HG03039 (cell line): ENCODE data around the gene IL20RB.
"Not testable (repeated sequence)": the region's sequence is repeated elsewhere in the genome, so short reads cannot be mapped to it uniquely, and the experiment has no call there.

ENCODE experiments used
- ATAC-seq: cut with Tn5 transposase; IDR thresholded peaks from one replicate; pipeline ENCODE4 v1.9.1; 2021; ENCODE audit warnings: mild to moderate bottlenecking, moderate library complexity; ENCODE audit not compliant: unreplicated experiment

The IL20RB gene

GRCh38 chr3:136943436-136943835 is 14.3 kb upstream of the IL20RB start:
- no peak for ATAC-seq

DNA sequence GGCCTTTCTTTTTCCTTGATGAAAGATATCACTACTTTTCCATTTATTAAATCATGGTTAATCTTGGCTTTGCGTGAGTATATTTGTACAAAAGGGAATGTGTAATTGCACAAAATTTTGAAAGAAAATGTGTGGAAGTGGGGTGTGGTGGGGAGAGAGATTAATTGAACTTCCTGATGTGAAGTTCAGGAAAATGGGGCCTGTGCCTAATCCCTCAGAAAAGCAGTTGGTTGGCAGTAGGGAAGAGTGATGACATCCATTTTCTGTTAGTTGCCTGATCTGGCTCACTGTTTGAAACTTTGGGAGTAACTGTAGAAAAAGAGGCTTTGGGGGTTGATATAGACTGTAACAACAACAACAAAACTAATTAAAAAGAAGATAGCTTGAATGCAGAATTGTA is 10.8 kb upstream of the IL20RB start:
- no peak for ATAC-seq

DNA sequence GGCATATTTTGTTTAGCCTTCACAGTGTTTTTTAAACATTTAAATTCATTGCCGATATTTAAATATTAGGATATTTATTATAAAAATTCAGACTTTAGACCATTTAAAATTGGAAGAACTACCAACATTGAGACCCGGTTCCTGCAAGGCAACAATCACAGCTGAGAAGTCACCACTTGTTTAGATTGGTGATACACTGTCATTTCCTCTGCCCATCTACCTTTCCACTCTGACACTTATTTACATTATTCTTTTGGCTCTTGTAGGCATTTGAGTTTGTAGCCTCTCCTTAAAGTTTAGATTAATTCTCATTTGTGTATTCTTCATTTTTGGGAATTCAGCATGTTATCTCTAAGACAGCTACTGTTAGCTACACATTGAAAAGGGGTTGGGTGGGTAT is 10.3 kb upstream of the IL20RB start:
- no peak for ATAC-seq

GRCh38 chr3:136949146-136949545 is 8.6 kb upstream of the IL20RB start:
- ATAC-seq: no peak

DNA sequence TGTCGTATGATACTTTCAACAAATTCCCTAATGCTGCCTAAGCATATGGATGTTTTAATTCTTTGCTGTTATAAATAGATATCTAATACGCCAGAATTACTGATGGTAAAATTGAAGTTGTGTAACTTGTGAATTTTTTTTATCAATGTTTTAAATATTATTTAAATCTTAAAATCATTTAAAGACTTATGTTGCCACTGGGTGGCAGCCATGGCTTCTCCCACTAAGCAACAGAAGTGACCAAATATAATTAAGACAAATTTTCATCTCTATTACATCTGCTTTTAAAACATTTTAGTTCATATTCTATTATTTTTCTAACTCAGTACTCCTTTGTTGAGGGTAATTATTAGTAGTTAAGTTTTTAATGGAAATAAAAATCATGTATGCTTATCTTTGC is 8.1 kb upstream of the IL20RB start:
- ATAC-seq: no peak

- no peak for ATAC-seq
These were observed 7.2 kb upstream of the IL20RB start for GRCh38 chr3:136950623-136951022.

GRCh38 chr3:136952292-136952691 is 5.5 kb upstream of the IL20RB start:
- no peak for ATAC-seq

DNA sequence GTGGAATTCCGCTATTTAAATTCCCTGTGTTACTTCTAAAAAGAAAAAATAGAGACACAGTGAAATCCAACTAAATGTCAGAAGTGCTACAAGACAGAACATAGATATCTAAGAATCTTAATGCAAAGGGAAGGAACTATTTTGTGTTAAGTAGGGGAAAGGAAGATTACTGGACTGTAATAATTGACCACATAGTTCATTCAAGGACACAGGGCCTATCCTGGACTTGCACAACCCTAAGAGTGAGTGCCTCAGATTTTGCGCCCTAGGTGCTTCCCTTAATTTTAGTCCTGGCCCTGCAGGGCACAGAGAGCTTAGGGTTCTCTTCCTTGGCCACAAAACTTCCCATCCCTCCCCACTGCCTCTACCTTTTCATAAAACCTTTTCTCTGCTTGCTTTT is 3.5 kb upstream of the IL20RB start:
- ATAC-seq: no peak

DNA sequence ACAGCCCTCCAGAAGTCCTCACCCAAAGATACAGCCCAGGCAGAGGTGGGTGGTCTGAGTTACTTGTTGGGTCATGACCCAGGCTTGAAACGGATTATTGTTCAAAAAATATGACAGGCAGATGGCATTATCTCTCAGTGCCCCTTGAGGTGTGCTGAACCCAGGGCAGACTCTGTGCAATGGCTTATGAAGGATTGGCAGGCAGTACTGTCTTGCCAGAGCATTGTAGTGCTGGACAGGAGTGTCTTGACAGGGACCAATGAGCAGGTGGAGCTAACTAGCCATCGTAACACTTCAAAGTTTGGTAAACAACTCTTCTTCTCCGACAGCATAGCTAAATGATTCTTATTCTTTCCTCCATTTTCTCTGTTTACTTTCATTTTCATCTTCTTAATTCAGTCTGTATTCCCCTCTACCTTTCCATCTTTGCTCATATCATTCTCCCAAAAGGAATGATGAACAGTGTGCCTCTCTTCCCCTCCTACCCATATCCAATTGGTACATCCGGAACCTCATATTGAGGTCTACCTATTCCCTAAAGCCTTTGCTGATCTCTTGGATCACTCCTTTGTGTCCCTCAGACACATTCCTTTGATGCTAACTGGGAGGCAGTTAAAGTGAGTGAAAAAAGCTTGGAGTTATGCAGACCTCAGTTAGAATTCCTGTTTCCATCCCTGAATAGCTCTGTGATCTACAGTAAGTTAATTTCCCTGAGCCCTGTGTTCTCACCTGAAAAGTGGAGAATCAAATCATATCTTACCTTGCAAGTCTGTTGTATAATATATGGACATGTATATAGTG is 2.6 kb upstream of the IL20RB start:
- no peak for ATAC-seq

DNA sequence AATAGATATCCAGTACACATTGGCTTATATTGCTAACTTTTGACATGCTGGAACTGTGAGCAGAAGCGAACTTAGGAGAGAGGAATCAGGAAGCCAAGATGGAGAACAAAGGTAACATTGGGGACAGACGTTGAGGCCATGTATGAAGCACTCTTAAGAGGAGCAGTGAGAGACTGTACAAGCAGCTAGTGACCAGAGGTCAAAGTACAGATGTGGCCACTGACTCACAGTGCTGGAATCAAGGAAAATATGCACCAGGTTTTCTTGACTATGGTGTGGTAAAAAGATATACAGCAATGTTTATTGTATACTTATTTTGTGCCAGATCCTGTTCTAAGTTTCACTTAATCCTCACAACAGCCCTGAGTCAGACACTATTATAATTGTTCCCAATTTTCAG is 2.0 kb upstream of the IL20RB start:
- no peak for ATAC-seq

DNA sequence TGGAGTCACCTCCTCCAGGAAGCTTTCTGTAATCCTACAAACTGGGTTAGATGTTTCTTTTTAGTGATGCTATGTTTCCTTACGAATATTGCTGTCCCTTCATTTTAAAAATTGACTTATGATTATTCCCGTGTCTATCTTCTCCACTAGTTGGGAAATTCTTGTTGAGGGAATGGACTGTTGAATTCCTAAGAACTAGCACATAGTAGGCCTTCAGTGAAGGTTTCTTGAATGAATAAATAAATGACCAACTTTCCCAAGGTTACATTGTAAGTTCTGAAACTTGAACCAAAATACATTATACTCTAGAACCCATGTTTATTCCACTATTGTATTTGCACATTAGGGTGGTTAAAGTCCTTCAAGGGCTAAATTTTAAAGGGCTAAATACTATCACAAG is 812 bp upstream of the IL20RB start:
- no peak for ATAC-seq

DNA sequence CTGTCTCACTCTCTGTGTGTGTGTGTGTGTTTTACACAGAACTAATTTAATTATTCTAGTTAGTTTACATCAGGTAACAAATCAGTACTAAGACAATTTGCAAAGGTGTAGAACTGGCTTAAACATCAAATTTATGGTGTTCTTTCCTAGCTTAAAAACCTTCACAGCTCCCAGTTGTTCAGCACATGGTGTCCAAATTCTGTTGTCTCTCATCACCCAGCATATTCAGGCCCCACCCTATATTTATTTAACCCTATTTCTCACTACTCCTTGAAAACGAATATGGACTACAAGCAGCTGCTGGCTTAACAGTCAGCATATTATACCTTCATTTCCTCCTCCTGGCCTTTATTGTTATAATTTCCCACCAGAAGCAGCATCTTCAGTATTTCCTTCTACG is 1.2 kb downstream of the IL20RB start:
- ATAC-seq: no peak

DNA sequence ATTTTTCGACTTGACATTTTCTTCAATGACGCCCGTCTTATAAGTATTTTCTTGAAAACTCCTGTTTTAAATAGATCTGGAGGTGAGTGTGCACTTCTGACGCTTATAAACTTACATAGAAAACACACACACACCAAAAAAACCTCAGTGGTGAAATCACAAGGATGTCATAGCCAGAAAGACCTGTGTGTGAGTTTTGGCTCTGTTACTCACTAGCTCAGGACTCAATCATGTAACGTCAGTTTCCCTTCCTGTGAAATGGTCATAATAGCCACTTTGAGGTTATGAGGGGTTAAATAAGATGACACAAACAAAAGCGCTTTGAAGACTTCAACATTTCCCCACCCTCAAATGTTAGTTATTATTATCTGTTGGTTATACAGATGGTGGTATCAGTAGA is 1.8 kb downstream of the IL20RB start:
- ATAC-seq: no peak

GRCh38 chr3:136960838-136961836 is 3.4 kb downstream of the IL20RB start:
- ATAC-seq: no peak

- ATAC-seq: no peak
These were observed 5.1 kb downstream of the IL20RB start for GRCh38 chr3:136962927-136963326.

DNA sequence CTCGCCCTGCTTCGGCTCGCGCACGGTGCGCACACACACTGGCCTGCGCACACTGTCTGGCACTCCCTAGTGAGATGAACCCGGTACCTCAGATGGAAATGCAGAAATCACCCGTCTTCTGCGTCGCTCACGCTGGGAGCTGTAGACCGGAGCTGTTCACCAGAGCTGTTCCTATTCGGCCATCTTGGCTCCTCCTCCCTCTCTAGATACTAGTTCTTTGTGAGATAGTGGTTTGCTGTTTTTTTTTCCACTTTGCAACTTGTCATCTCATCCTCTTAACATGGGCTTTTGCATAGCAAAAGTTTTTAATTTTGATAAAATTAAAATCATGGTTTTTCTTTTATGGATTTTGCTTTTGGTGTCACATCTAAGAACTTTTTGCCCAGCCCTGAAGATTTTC is 11.8 kb downstream of the IL20RB start:
- not testable (repeated sequence) for ATAC-seq

- ATAC-seq: no peak
These were observed 15.6 kb downstream of the IL20RB start for GRCh38 chr3:136973352-136973751.

DNA sequence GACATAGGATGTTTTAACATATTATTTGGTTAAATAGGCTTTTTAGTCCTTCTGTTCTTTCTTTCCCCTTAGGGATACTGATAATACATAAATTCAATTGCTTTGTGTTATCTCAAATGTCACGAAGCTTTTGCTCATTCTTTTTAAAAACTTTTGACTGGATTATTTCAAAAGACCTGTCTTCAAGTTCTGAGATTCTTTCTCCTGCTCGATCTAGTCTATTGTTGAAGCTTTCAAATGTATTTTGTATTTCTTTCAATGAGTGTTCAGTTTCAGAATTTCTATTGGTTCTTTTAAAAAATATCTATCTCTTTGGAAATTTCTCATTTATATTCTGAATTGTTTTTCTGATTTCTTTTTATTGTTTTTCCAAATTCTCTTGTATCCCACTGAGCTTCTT is 16.9 kb downstream of the IL20RB start:
- ATAC-seq: no peak

DNA sequence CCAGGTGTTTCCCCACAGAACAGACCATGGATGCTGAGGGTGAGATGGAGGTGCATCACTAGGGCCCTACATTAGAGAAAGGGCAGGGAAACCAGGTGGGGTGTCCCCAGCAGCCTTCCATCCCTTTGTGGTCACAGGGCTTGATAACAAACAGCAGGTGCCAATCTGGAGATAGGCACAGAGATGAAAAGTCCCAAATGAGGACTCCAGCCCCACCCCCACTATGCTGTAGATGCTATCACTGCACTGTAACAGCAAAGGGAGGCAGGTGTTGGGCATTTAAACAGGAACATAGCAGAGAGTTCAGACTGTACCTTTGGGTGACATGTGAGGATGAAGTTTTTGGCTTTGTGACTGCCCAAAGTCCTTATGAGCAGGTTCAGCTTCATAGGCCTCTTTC is 21.4 kb downstream of the IL20RB start:
- ATAC-seq: no peak

- no peak for ATAC-seq
These were observed 21.9 kb downstream of the IL20RB start for GRCh38 chr3:136979684-136980083.

- ATAC-seq: no peak
These were observed 24.2 kb downstream of the IL20RB start for GRCh38 chr3:136982033-136982432.
